ENCODE results near the gene MAB21L4. TPM values are rescaled to one million over a fixed set of nuclear protein-coding genes. Genes with fewer than 3 reads are reported as not detected.

The MAB21L4 gene
- total and polyA plus RNA-seq, 2 donors (not counting 3 experiments of a cell fraction or from before 2014, with no cell fraction given) = not detected

GRCh38 chr2:240858871-240859270 is 37.1 kb downstream of the MAB21L4 start:
- Histone ChIP-seq H4K20me1 (replicated peaks; ENCODE audit: control insufficient read depth, extremely low read depth, insufficient read depth, low read length) (no peaks in the 10 kb centered on the region), H3K4me2 (ENCODE audit: insufficient read depth, low read length) (no peak overlapping the region), H3K9me3 (replicated peaks; ENCODE audit: control insufficient read depth, insufficient read depth, low read length) (no peaks in the 10 kb centered on the region), H3K27me3 (ENCODE audit: control insufficient read depth in 2 of 2, insufficient read depth in 2 of 2, low read length in 2 of 2) (peaks cover 0 to 6% of the 10 kb centered on the region in 2 experiments), H3K9ac (replicated peaks; ENCODE audit: extremely low read depth, insufficient read depth, low read length) (no peak overlapping the region), H3K36me3 (ENCODE audit: control insufficient read depth in 2 of 2, extremely low read depth in 1 of 2, insufficient read depth in 2 of 2, low read length in 2 of 2) (no peaks in the 10 kb centered on the region), H3K79me2 (ENCODE audit: control insufficient read depth, insufficient read depth, low read length) (no peaks in the 10 kb centered on the region), H3K4me1 (ENCODE audit: control insufficient read depth, extremely low read depth, insufficient read depth, low read length) (no peaks in the 10 kb centered on the region), H3K27ac (ENCODE audit: insufficient read depth, low read depth, low read length) (no peak overlapping the region), H3K4me3 (replicated peaks in 1 of 3; ENCODE audit: insufficient read depth in 1 of 3, low read depth in 1 of 3, low read length in 3 of 3) (no peak overlapping the region), H2AFZ (ENCODE audit: low read depth, low read length) (no peak overlapping the region), H3K9me1 (replicated peaks; ENCODE audit: control insufficient read depth, extremely low read depth, insufficient read depth, low read length) (no peaks in the 10 kb centered on the region)
- BruUV-seq (replicated peaks) = no TSS peak
- DNase-seq (ENCODE audit: low read depth, low spot score) = no peak
- intact Hi-C loops (cut with micrococcal nuclease) (loop anchor here (10.0 kb wide), 2 partner anchors 286 to 456 kb away; partner anchors contain the start of genes HDLBP, PASK and SEPTIN2), dilution Hi-C loops (cut with MboI; ENCODE audit: extremely low pct_ligation_motif_present, low sequenced_read_pairs) (no loop called here)
- no peak for FAIRE-seq
- TF ChIP-seq EZH2 (IDR thresholded peaks at IDR 0.05; ENCODE audit: borderline replicate concordance, low read depth, low read length, severe bottlenecking) = no peak
- no peak for TF ChIP-seq JUN (IDR thresholded peaks at IDR 0.05; ENCODE audit: borderline replicate concordance, insufficient read depth, insufficient read length, low read depth)
- TF ChIP-seq MAX (IDR thresholded peaks at IDR 0.05; ENCODE audit: insufficient read depth, insufficient read length) = no peak
- no peak for TF ChIP-seq POLR2A (IDR thresholded peaks at IDR 0.05; ENCODE audit: low read depth, low read length)
- no peak for TF ChIP-seq CTCF (IDR thresholded peaks at IDR 0.05; ENCODE audit: extremely low read depth in 1 of 2, insufficient read depth in 1 of 2, low read depth in 1 of 2, low read length in 2 of 2)
- no peak for TF ChIP-seq GATA2 (IDR thresholded peaks at IDR 0.05; ENCODE audit: insufficient read depth, insufficient read length, low read depth, low read length)
- no peak for TF ChIP-seq FOS (IDR thresholded peaks at IDR 0.05; ENCODE audit: borderline replicate concordance, insufficient read depth, low read length)
- no peak for TF ChIP-seq MYC (IDR thresholded peaks at IDR 0.05; ENCODE audit: low read depth, low read length)
- no peak for TF ChIP-seq POLR2AphosphoS5 (IDR thresholded peaks at IDR 0.05; ENCODE audit: insufficient read depth, low read depth, low read length)
- CTCF ChIA-PET = interaction anchor here (1.1 to 1.7 kb wide), 2 partner anchors 17 to 55 kb away, joined by 4 to 5 read pairs; no protein-coding TSS in a partner anchor
- POLR2A ChIA-PET = no interaction called here

All from endothelial cell of umbilical vein (primary cell).